RPMI8226 (cell line): ENCODE results near the gene COPS3.
A peak's percentile ranks its signal among the peaks of the same experiment; 100 is the strongest.

Experiments
- DNase-seq: peaks from one replicate; pipeline ENCODE4 v3.0.0-alpha.2; 2015

The COPS3 gene

DNA sequence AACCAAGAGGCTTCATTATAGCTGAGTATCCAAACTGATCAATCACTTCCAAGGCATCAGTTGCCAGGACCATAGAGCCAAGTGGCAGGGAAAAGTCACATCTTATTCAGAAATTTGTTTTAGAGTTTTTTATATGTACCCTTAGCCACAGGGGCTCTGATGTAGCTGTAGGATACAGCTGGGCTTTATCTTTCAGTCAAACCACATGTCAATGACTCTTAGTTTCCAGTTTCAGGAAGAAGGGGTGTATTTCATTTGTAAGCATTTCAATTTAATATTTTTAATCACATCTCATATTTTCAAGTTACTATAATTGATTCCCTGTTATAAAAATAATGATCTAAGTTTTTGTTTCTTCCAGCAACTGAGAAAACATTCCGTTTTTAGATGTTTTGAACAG, 41.2 kb downstream of the COPS3 start:
- DNase-seq, result no peak

DNA sequence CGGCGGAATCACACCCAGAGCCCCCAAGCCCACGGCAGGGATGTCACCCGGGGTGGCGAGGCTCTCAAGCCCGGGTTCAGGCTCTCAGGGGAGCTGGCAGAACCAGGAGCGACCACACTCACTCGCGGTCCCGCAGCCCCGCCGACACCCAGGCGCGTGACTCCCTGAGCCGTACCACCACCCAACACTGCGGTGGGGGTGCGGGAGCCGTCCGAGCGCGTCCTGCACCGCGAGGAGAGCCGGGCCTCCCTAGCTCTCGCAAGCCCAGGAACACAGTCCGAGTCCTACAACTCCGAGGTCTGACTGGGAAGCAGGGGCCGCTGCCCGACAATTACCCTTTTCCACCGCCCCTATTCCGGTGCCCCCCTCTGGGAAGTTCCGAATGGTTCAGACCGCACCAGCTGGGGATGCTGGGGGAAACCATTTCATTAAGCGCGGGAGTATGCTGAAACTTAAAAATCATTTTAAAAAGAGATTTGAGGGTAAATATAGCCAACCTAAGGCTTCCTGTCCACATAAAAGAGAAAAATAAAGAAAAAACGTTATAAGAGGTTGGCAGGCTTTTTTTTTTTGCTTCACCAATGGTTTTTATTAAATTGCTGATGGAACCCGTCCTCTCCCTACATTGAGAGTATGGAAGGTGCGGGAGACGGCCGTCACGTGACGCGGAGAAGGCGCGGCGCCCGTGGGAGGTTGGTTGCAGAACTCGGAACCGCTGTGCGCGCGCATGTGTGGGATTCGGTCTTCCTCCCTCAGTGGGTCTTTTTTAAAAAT, 43.8 kb downstream of the COPS3 start, which contains the start of gene FLCN:
FLCN (minus strand) TSS at position 143 of the 774 bp plus-strand sequence. CDS start 9,031 bp downstream, outside the sequence.
- peak; percentile 83 for DNase-seq

DNA sequence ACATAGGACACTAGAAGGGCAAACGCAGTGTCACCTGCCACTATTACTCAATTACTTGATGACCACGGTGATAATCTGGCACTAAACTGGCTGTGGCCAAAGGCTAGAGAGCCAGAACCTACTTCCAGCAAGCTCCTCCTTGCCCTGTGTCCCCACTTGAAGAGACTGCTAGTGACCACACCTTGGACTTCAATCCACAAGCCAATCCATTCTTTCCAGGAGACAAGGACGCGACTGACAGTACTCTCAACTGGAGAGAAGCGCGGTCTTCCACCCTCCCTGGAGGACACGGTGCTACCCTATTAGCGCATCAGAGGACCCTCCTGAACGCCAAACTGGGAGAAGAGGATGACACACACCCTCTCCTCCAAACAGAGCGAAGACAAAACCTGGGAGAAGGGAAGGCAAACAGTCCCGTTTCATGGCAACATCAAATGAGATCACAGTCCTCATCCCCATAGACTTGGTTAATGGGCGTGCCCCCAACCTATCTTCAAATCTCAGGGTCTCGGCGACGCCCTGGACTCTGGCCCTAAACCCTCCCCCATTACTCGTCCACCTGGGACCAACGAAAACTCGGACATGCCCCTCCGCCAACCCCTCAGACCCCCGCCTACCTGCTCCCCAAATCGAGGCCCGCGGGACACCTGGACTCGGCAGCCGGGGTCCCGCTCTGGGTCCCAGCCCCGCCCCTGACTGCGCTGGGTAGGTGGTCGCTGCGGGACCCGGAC, 44.6 kb downstream of the COPS3 start:
- DNase-seq, result no peak

DNA sequence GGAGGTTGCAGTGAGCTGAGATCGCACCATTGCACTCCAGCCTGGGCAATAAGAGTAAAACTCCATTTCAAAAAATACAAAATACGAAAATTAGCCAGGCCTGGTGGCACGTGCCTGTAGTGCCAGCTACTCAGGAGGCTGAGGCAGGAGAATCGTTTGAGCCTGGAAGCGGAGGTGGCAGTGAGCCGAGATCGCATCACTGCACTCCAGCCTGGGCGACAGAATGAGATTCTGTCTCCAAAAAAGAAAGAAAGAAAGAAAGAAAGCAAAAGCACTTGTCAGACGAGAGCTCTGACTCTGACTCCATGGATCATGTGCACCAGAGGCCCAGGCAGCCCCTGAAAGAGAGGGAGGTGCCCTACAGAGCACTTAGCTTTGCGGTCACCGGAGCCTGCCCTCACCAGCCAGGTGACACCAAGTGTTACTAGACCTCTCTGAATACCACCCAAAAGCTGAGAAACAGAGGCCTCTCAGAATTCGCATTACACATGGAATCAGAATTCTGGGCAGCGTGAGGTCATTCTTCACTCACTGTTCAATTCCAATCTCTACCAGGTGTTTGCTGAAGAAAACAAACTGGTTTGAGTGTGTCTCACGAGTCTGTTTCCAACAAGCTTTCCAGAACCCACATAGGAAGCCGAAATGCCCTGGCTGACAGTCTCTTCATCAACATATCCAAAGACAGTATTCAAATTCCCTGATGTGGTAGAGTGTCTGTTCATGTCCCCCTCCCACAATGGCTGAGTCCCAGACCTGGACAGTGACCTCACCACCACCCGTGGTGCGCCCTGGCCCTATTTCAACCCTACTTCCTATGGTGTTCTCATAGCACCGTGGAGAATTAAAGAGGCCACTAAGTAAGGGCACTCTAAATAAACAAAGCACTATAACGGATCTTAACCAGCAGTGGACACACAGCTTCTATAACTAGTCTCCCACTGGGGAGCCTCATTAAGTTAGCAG, 45.6 kb downstream of the COPS3 start:
- no peak for DNase-seq

DNA sequence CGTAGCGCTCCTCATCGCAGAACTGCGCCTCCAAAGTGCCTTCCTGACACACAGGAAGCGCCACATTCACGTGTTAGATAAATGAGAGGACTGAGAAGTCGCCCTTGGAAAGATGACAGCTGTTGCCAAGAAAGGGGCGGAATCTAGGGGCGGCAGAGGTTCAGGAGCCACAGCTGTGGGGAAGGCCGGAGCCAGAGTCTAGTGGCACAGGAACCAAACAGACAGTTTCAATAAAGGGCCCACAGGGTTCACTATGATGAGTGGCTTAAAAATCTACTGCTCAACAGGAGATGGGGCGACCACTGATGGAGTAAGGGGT, 48.8 kb downstream of the COPS3 start:
- DNase-seq, result no peak

- DNase-seq, result no peak
Measured at GRCh38 chr17:17231621-17232302, 49.3 kb downstream of the COPS3 start.

DNA sequence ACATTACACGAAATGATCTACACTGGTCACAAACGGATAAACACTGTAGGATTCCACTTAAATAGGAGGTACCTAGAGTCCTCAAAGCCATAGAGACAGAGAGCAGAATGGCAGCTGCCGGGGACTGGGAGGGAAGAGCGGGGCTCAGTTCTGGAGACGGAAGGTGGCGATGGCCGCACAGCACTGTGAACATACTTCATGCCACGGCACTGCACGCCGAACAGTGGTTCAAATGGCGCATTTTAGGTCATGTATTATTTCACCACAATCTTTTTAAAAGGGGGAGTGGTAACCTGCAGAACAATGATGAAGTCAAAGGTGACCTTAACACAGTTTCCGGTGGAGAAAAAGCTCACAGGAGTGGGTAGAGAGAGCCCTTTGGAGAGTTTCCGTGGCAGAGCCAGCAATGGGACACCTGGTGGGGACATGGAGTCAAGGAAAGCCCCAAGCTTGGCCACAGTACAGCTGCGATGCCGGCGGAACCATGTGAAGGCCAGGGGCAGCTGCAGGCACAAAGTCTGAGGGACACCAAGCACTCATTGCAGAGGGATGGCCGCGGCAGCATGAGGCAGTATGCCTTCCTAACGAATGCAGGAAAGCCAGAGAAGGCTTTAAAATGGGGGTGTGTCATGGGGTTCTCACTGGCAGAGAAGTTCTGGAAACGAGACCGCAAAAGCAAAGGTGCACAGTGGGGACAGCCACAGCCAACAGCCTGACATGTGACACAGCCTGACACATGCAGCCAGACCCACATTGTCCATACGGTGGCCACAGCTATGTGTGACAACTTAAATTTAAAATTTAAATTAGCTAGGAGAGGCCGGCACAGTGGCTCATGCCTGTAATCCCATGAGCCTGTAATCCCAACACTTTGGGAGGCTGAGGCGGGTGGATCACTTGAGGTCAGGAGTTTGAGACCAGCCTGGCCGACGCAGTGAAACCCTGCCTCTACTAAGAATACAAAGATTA, 51.3 kb downstream of the COPS3 start:
- no peak for DNase-seq

DNA sequence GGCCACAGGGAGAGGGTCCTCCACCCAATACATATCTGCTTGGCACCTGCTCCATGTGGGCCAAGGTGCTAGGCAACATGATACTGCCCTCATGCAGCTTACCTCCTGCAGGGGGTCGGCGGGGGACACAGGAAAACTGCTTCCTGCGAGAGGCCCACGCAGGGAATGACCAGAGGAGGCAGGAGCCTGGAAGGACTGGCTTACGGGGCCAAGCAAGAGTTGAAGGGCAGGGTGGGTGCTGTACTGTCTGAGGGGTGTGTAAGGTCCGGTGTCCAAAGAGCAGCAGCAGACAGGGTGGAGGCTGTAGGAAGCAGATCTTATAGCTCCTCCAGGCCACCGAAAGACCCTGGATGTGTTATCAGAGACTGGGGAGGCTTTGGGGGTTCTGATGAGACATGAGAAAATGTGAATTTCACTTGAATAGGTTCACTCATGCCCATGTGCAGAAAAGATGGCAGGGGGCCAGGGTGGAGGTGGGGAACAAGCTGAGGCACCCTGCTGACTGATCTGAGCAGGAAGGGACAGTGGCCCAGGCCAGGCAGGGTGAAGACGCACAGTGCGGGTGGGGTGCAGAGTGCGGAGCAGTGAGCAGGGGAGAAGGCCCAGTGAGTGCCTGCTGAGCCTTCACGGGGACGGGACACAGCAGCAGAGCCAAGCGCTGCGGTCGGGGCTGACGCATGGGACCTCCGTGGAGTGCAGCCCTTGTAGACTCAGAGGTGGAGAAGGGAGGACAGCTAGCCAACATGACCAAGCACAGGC, 52.3 kb downstream of the COPS3 start:
- DNase-seq, result no peak

DNA sequence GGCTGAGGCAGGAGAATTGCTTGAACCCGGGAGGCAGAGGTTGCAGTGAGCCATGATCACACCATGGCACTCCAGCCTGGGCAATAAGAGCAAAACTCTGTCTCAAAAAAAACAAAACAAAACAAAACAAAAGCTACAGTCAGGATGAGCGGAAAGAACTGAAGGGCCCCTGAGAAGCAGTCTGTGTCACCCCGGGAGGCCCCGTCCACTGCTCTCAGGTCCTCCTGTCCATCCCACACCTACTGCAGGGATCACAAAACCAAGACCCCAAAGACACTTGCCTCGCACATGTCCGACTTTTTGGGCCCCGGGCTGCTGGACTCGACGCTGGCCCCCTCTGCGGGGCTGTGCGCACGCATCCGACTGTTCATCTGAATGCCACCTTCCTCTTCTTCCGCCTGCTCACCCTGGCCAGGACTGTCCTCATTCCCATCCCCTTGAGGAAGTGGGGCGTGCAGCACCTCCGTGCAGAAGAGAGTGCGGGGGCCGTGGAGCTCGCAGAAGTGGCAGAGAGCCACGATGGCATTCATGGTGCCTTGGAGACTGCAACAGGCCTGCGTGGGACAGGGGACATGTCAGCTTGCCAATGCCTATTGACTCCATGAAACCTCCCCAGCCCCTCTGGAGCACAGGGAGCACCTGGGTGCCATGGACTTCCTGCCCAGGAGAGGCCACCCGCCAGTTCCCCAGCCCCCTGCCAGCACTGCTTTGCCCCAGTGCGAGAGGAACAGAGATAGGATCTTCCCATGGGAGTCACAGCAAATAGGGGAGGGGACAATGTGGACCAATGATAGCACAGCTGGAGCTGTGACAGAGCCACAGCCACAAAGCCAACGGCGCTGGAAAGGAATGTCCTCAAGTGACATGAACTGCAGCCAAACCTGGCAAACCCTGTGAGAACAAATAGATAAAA, 53.2 kb downstream of the COPS3 start:
- DNase-seq, result no peak

DNA sequence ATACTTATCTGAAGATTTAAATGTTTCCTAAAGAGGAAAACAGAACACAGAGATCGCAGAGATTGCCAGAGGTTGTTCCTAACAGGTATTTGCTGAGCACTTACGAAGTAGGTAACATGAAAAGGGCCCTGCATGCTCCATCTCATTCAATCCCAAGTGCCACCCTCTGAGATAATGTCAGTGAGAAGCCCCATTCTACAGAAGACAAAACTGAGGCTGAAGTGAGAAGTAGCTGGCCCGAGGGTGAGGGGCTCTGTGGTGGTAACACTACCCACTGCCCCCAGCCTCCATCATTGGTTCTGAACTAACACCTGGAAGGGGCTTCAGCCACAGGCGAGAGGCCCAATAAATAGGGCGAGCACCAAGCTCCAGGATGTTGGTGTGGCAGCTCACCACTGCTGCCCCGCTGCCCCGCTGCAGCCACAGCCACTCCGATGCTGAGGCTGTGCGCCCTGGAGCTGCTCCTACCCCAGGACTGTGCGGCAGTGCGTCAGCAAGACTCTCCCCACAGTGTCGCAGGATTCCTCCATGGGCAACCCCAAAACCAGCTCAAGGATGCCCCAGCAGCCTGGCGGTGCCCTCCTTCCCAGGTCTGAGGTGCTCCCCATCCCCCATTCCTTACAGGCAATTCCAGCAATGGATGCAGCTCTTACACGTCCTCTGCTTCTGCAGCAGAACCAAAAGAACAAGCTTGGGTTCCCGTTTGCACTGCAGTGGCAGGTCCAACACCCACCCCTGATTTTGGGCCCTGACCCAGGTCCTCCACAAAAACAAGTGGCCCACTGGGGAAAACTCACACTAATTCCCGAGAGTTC, 54.4 kb downstream of the COPS3 start:
- no peak for DNase-seq

GRCh38 chr17:17225901-17226300, 55.1 kb downstream of the COPS3 start:
- no peak for DNase-seq

GRCh38 chr17:17224137-17224536, 56.9 kb downstream of the COPS3 start:
- DNase-seq, result no peak

DNA sequence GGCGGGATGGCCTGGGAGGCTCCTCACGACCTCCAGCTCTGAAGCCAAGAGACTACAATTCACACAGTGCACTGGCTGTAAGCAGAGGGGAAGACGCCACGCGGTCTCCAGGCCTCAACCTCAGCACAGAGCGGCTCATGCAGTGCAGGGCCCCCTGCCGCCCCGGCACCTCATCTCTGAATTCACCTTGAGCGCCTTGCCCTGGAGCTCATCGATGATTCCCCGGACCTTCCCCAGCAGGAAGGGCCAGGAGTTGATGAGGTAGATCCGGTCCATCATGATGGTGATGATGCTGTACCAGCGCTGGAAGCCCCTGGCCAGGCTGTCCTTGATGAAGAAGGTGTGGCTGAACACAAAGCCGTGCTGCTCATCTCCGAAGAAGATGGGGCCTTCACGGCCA, 57.3 kb downstream of the COPS3 start:
- DNase-seq, result no peak

GRCh38 chr17:17221329-17221728, 59.7 kb downstream of the COPS3 start:
- DNase-seq, result no peak

DNA sequence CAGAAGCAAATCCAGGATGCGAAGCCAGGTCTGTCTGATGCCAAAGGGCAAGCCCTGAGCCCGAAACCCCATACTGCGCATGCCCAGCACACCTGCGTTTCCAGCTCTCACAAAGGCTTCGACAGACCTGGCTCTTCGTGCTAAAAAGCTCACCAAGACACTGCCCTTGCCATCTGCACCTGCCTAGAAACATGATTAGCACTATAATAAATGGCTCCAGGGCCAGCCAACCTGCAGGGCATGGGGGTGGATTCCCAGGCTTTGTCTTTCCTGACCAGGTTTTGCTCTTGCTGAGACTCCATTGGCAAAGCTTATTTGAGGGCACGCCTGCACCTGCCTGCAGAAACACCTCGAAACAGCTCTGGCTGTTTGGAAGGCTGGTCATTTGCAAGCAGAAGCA, 60.5 kb downstream of the COPS3 start:
- DNase-seq, result no peak

GRCh38 chr17:17217995-17218394, 63.1 kb downstream of the COPS3 start:
- no peak for DNase-seq

- no peak for DNase-seq
Measured at GRCh38 chr17:17216776-17217175, 64.3 kb downstream of the COPS3 start.

DNA sequence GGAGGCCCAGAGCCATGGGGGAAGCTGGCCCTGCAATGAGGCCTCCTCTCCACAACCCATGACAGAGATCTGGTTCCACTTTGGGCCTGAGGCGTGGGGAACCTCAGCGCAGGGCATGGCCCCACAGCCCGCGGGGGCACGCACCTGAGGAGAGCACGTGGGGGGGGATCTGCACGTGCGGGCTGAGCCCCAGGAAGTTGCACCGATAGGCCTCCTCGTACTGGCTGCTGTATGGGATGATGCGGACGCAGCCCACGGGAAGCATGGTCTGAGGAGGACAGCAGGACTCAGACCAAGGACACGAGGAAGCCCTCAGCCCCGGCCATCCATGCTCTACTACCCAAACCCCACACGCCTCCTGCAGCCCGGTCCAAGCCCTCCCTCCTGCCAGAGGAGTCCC, 64.8 kb downstream of the COPS3 start:
- no peak for DNase-seq

GRCh38 chr17:17215575-17215974, 65.5 kb downstream of the COPS3 start:
- no peak for DNase-seq
